GM18499 (cell line): ENCODE results near the gene PRR15.

Experiments used
- ATAC-seq: cut with Tn5 transposase; IDR thresholded peaks from one replicate; pipeline ENCODE4 v1.9.1; 2021; ENCODE audit warnings: moderate number of reproducible peaks; ENCODE audit not compliant: insufficient read depth, unreplicated experiment

The PRR15 gene

DNA sequence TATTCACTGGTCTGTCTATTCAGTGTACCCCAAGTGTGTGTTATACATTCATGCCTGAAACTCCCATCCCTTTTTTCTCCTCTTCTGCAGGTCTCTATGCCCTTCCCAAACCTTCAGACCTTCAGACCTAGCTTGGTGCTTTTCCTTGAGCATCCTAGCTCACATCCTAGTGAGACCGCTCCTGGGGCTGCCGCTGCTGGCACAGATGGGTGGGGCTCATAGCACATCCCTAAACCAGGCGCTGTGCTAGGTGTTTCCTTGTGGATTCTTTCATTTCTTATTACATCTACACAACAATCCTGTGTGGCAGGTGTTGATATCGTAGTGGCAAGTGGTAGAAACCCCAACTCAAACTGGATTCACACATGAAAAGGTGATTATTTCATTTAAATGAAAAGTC is 43.2 kb downstream of the PRR15 start:
- no peak for ATAC-seq

DNA sequence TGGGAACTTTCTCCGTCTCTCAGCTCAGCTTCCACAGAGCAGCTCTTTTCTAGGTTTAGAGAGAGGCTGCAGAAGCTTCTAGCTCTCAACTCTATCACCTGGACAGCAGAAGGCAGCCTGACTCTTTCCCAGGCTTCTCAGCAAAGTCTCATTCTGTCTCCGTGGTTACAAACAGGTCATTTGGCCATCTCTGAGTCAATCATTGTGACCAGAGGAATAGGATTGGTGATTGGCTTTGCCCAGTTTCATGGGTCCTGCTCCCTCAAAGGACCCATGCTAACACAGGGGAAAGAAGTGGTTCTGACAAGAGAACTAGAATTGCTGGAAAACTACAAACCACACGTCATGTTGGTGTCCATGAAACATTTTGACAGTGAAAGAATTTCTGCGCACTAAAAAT is 43.6 kb downstream of the PRR15 start:
- ATAC-seq, result no peak

DNA sequence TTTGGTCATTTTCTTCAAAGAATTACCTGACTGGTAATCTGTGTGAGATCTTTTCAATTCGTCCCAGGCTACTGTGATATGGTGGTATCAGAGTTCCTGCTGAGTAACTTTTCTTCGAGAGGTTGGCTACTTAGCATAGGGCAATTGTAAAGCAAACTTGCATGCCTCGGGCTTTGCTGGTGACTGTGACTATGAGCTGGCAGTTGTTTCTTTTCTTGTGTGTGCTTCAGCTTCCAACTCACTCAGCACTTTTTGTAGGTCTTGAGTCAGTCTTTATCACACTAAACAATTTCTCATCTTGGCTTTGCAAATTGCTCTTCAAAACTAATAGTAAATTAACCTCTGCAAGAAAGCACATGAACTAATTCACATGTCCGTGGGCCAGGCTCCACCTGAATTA is 44.3 kb downstream of the PRR15 start:
- no peak for ATAC-seq

DNA sequence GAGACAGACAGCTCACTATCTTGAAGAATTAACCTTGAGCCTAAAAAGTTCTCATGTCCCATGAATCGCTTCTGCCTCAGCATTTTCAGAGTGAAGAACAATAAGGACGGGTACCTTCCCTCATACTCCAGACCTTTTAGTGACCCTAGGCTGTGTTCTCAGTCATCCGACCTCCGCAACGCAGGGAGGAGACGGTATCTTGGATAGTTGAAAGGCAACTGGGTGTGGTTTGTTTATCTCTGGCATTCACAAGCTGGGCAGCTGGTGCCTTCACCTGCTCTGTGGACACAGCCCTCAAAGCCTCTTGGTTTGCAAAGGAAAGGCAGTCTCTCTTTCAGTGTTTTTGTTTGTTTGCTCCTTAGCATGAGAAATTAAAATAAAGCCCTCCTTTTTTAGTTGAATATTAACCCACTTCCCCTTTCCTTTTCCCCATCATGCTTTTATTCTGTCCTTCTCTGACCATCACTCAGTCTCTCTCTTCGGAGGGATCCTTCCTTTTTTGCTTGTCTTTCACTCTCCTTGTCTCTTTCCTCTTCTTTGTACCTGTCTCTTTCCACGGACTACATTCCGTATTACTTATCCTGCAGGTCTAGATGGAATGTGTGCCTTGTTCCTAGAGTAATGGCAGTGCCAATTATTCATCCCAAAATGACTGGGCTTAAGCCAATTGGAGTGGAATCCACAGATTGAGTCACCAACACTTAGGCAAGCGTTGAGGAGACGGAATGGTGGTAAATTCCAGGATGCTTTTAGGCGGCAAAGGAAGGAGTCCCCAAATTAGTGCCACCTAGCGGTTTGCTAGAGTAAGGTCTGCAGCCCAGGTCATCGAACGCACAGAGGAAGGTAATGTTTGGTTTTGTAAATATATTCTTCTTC is 45.8 kb downstream of the PRR15 start:
- ATAC-seq, result no peak

DNA sequence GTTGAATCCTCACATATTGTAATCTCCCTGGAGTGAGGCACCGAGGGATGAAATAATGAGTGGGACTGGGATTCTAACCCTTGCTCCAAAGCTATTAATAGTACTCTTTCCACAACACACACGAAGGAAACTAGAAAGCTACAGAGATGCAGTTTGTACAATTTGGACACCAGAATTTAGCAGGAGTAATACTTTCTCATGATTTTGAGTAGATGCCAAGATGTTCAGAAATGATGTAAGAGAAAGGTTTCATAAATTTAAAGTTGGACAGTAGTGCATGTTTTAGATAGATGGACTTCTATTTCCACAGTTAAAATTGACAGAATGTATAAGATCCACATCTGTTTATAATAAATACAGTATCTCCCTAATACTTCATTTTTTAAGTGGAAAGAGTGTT is 46.5 kb downstream of the PRR15 start:
- ATAC-seq, result no peak

DNA sequence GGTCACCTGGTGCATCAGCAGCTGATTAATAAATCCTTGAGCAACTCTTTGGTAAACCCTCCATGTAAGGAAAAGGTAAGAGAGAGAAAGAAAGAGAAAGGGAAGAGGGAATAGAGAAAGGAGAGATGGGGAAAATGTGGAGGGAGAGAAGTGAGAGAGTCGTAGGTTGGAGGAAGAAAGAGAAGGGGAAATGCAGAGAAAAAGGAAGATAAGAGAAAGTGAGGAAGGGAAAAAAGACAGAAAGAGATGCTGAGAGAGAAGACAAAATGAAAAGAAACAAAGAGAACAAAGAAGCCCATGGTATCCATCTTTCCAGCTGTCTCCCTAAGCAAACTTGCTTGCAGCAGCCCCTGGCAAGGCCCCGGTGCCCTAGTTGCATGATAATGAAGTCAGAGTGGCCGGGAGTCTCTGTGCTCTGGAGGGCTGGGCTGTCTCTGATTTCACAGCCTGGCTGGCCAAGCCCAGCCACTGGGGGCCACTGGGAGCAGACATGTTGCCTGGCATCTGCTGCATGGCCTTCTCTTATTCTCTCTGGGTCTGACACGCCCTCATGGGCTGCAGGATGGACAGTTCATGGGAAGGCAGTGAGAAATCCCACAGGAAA is 48.4 kb downstream of the PRR15 start:
- no peak for ATAC-seq

DNA sequence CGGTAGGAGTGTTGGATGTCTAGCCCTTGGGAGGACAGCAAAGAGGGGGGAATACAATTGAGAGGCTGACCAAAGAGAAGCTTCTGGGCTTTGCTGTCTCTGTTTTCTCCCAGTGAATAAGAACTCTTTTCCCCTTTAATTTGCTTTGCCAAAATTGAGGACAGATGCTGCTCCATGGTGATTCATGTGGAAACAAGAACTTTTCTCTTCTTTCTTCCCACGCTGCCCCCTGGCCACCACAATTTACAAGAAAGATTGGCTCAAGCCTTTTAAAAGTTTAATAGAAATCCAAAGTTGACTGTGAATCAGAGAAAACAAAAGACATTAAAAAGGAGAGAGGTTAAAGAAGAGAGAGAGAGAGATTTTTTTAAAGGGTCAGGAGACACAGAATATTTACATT is 49.0 kb downstream of the PRR15 start:
- no peak for ATAC-seq

DNA sequence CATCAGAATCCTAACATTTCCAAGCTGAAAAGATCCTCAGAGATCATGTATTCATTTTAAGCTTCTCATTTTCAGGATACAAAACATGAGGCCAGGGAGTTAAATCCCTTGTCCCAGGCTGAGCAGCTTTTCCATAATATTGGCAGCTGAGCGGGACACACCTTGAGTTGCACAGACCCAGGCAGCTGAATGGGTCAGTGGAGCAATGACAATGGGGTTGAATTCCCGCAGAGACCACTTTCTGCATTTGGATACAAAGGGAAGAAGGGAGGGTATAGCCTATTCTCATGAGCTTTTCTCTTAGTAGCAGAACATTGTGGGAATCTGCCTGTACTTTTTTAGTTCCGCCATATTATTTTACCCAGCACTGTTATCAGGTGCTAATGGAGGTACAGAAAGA is 49.5 kb downstream of the PRR15 start:
- ATAC-seq, result no peak

DNA sequence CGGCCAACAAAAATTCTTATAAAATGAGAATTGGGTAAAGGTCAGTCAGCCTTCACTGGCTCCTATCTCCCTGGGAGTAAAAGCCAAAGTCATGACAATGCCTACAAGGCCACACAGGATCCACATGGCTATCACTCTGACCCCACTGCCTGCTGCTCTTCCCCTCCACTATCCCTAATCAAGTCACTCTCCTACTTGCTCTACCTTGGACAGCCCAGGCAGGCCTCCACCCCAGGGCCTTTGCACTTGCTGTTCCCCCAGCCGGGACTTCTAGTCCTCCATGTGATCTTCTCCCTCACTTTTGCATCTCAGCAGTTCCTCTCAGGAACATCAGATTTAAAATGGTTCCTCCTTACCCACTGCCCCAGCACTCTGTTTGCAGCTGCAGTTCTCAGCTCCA is 50.6 kb downstream of the PRR15 start:
- ATAC-seq, result no peak
